GM10248 (cell line): ENCODE results near the gene NRG2.
A peak's percentile ranks its signal among the peaks of the same experiment; 100 is the strongest.

Experiments
- CTCF ChIA-PET: fragments of 300-600 bp; sonication (Branson Sonifier 250); formaldehyde crosslinking; extraction: SDS; loops from one replicate; lab custom pipeline; 2021; ENCODE audit warnings: antibody characterized with exemption; lab: Yijun Ruan, JAX
- POLR2A ChIA-PET: fragments of 350-650 bp; sonication (Branson Sonifier 250); formaldehyde crosslinking; extraction: SDS; loops from one replicate; lab custom pipeline; 2020; ENCODE audit warnings: antibody characterized with exemption; lab: Yijun Ruan, JAX
- DNase-seq: peaks from one replicate; pipeline ENCODE4 v3.0.0; 2012; ENCODE audit errors: extremely low spot score
- CTCF ChIP-seq: IDR thresholded peaks from 2 replicates; pipeline ENCODE4 v1.5.1; 2012; ENCODE audit warnings: mild to moderate bottlenecking, low read depth; ENCODE audit errors: extremely low read depth, missing control alignments, control extremely low read depth

The NRG2 gene

DNA sequence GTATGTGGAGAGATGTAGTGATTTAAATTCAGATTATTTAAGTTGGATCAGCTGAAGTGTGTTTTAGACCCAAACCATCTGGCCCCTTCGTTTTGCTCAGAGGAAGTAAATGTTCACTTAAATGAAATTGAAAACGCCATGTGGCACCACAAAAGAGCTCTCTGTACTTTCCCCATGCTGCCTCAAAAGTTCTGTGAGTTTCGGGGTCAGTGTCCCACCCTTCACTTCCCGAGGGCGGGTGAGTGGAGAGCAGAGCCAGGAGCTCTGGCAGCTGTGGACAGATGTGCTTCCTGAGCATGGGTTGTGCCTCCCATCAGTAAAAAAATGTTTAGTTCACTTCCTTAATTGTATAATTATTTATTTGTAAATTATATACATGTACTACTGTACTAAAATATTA, 199.1 kb downstream of the NRG2 start:
- POLR2A ChIA-PET, result interaction anchor here (0.6 kb wide), 1 partner anchor 1163 kb away, joined by 8 read pairs; no protein-coding TSS in a partner anchor

GRCh38 chr5:139842321-139842720, 200.8 kb downstream of the NRG2 start:
- POLR2A ChIA-PET, result no interaction called here
- no peak for DNase-seq
- CTCF ChIA-PET, result interaction anchor here (0.9 to 9.0 kb wide), 7 partner anchors 14 to 126 kb away, joined by 3 to 108 read pairs (median 3); no protein-coding TSS in a partner anchor
- no peak for TF ChIP-seq CTCF

More for the DNA sequence above, 199.1 kb downstream of the NRG2 start:
- CTCF ChIA-PET, result interaction anchor here (0.7 to 9.0 kb wide), 25 partner anchors 8 to 154 kb away, joined by 3 to 108 read pairs (median 5); no protein-coding TSS in a partner anchor
- peak; percentile 41 for DNase-seq
- TF ChIP-seq CTCF, result no peak

DNA sequence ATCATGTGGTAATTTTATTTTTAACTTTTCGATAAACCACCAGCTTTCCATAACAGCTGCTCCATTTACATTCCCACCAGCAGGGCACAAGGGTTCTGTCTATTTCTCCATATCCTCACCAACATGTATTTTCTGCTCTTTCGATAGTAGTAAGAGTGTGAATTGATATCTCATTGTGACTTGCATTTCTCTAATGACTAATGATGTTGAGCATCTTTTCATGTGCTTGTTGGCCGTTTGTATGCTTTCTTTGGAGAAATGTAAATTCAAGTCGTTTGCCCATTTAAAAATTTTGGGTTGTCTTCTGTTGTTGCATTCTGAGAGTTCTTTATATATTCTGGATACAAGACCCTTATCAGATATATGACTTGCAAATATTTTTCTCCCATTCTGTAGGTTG, 201.6 kb downstream of the NRG2 start:
- TF ChIP-seq CTCF, result no peak
- ChIA-PET POLR2A (no interaction called here), CTCF (interaction anchor here (0.9 to 7.1 kb wide), 3 partner anchors 14 to 127 kb away, joined by 3 to 73 read pairs (median 3); no protein-coding TSS in a partner anchor)
- no peak for DNase-seq

- ChIA-PET POLR2A (no interaction called here), CTCF (interaction anchor here (1.9 to 2.5 kb wide), 2 partner anchors 52 to 129 kb away, joined by 9 to 14 read pairs; no protein-coding TSS in a partner anchor)
- no peak for DNase-seq
- no peak for TF ChIP-seq CTCF
These were observed 203.2 kb downstream of the NRG2 start for GRCh38 chr5:139839918-139840317.

DNA sequence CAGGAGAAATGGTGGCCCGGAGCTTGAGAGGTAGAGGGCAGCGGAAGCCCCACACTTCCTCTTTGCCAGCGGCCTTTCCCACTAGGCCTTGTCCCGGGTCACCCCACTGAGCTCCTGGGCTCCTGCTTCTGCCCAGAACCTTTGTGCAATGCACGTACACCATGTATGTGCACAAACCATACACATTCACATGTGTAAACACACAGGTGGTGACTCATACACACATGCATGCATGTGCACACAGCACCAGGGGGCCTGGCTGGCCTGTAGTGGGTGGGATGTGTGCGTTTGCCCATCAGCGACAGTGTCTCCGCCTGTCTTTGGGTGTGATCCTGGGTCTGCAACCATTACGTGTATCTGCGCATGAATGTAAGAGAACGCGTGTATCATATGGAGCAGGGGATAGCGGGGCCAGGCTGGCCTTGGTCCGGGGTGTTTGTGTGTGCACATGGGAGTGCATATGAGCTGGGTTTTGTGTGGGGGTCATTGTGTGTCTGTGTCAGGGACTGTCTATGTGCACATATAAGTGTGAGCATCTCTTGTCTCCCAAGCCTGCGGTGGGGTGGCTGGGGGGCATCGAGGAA, 203.8 kb downstream of the NRG2 start:
- ChIA-PET CTCF (interaction anchor here (0.9 to 2.5 kb wide), 5 partner anchors 47 to 129 kb away, joined by 3 to 14 read pairs (median 7); no protein-coding TSS in a partner anchor), POLR2A (no interaction called here)
- no peak for DNase-seq
- no peak for TF ChIP-seq CTCF

DNA sequence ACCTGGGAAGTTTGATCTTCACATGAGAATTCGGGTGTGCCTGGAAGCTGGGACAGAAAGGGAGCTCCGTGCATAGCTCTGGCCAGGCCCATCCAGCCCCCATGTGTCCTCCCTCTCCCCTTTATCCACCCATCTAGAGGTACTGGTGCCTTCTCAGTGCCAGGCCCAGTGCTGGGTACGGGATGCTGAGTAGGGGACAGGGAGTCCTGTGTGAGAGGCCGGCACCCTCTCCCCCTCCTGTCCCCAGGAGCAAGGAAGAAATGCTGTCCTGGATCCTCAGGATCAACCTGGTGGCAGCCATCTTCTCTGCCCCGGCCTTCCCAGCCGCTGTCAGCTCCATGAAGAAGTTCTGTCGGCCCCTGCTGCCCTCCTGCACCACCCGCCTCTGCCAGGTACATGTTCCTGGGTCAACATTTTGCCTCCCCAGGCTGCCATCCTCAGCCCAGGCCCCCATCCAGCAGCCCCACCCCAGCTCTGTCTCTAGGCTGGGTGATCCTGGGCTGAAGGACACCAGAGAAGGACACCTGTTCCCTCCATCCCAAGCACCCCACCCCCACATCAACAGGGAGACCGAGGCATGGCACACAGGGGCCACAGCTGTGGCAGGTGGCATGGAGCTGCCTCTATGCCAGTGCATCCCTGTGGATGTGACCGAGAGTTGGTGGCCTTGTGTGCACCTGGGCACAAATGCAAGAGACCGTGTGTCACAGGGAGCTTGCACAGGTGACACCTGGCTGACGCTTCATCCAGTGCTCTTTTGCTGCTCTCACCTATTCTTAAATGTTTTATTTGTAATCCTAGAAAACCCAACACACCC, 204.5 kb downstream of the NRG2 start:
- CTCF ChIA-PET, result interaction anchor here (0.8 to 2.5 kb wide), 9 partner anchors 12 to 271 kb away, joined by 3 to 14 read pairs (median 3); no protein-coding TSS in a partner anchor
- DNase-seq, result no peak
- POLR2A ChIA-PET, result no interaction called here
- TF ChIP-seq CTCF, result no peak
